HG02588 (cell line): ENCODE results near the gene OR51E1.

ENCODE experiments used
- ATAC-seq: cut with Tn5 transposase; IDR thresholded peaks from one replicate; pipeline ENCODE4 v1.9.1; 2021; ENCODE audit warnings: mild to moderate bottlenecking, moderate library complexity; ENCODE audit not compliant: unreplicated experiment

OR51E1 gene

DNA sequence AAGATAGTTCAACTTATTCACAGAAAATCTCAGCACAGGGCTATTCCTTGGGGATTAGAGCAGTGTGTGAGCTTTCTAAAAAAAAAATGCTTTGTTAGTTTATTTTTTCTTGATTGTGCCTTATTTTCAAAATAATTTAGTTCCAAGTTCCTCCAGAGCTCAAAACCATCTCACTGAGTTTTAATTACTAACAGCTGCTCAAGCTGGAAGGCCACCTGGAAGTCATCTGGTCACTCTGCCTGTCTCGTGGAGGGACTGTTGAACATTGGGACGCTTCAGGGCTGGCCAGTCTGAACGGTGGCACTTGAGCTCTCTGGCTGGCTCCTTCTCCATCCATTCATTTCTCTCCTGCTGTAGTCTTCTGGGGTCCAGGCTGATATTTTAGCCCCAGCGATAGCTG lies 4.0 kb downstream of the OR51E1 start:
- ATAC-seq: no peak

DNA sequence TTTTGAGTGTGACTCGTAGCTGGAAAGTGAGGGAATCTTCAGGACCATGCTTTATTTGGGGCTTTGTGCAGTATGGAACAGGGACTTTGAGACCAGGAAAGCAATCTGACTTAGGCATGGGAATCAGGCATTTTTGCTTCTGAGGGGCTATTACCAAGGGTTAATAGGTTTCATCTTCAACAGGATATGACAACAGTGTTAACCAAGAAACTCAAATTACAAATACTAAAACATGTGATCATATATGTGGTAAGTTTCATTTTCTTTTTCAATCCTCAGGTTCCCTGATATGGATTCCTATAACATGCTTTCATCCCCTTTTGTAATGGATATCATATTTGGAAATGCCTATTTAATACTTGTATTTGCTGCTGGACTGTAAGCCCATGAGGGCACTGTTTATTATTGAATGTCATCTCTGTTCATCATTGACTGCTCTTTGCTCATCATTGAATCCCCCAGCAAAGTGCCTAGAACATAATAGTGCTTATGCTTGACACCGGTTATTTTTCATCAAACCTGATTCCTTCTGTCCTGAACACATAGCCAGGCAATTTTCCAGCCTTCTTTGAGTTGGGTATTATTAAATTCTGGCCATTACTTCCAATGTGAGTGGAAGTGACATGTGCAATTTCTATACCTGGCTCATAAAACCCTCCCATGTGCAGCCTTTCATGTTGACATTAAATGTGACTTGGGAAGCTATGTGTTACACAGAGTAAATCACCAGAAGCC lies 11.0 kb downstream of the OR51E1 start:
- ATAC-seq: no peak

DNA sequence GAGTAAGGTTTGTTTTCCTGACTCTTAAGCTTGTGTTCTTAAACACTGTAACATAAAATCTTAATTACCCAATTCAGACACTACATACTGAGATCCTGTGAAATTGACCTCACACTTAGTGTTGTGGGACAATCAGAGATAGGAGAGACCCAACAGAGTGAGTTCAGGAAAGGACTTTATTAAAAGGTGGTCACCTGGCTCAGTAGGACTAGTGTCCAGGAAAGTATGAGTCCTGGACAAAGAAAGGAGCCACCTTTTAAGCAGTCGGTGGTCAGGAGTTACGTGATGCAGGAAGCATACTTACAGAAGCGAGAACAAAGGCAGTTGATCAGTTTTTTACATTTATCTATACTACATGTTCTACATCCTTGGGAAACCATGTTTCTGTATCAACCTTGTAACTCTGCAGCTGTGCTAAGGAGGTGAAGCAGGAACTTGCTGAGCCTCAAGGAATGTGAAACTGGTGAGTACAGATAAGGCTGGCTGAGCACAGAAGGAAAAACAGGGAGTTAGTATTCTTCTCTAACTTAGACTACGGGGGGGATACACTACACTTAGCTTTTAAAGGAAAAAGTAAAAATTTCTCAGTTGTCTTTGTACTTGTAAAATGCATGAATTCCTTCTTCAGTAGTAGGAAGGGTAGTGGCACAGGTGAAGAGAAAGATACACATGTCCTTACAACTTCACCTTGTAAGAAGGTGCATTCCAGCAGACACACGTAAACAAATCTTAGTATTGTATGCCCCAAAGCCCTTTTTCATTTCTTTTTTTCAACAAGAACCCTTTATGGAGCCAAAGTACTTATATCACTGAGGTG lies 15.1 kb downstream of the OR51E1 start:
- no peak for ATAC-seq

DNA sequence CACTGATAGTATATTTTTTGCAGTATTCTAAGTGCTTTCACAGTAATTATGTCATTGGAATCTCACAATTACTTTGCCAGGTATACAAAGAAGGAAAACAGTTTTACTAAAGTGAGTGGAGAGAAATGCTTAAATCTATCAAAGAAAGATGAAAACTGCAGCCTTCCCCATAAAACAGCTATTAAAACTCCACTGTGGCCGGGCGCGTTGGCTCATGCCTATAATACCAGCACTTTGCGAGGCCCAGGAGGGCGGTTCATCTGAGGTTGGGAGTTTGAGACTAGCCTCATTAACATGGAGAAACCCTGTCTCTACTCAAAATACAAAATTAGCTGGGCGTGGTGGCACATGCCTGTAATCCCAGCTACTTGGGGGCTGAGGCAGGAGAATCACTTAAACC lies 19.1 kb downstream of the OR51E1 start:
- ATAC-seq: no peak

DNA sequence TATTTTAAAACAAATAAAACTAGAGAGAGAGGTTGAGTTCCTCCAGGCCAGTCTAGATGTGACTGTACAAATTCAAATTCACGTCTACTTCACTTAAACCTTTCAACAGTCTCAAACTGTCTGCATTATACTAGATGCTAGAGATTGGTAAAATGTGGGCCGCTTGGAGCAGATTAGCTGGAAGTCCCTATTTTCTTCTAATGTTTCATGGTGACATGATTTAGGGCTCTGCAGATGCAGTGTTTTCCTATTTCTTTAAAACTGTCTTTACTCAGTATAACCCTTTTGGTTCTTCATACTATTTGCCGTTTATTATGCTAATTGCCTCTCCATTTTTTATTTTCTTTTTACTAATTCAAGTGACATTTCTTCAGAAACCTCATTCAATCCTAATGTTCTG lies 20.4 kb downstream of the OR51E1 start:
- no peak for ATAC-seq

DNA sequence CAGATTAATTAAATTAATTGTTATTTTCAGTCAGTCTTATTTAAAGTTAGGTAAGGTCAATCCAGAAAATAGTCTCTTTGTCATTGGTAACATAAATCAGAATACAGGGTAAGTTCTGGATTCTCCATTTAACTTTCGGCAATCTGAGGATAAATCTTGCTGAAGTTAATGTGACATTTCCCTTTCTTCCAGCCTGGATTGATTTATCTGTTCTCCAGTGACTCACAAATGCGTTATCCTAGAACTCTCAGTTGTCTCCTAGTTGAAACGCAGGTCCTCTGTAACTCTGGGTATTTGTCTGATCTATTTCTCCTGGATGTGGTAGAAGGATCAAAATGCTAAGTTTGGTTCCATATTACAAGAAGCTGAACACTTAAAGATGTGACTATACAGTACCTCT lies 21.0 kb downstream of the OR51E1 start:
- no peak for ATAC-seq

DNA sequence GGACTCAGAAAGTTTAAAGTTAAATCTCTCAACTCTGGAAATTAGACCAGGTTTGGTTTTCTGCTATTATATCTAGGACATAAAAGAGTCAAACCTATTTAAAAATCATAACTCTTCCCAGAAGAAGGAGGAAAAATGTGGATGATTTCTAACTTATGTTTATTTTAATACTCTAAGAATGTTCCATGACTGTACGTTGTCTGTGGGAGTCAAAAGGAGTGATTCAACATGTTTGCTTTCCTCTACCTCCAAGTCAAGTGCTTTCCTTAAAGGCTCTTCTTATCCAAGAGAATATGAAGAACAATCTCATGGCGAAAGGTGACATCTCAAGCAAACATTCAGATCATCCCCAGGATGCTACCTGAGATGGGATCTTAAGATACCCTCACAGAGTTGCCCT lies 21.6 kb downstream of the OR51E1 start:
- no peak for ATAC-seq

DNA sequence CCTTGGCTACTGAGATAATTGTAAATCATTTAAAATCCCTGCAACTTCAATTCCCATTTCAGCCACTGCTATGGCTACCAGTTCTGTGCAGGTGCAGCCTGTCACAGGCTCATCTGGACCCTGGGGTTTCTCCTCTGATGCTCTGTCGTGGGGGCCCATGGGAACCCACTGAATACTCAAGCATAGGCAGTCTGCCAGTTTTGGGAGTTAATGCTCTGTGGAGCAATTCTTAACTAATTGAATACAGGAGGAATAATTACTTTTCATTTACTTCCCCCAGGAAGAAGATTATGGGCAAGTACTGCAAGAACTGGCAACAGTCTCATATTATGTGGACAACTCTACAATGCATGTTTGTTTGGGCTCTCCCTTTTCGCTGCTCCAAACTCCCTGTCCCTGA lies 28.0 kb downstream of the OR51E1 start:
- no peak for ATAC-seq

DNA sequence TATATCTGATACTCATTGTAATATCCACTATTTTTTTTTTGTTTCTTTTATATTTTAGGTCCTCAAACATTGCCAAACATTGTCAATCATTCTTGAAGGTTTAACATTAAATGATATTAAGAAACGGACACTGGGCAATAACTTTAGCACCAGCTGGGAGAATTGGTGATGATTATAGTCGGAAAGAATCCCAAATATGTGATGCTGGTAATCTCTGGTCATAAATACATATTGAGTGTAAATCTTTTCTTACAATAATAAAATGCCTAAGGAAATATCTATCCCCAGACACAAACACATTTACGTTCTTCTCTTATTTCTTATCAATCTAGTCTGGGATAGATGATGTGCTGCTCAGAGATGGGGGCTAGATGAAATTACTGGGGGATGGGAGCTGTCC lies 28.7 kb downstream of the OR51E1 start:
- ATAC-seq: no peak

DNA sequence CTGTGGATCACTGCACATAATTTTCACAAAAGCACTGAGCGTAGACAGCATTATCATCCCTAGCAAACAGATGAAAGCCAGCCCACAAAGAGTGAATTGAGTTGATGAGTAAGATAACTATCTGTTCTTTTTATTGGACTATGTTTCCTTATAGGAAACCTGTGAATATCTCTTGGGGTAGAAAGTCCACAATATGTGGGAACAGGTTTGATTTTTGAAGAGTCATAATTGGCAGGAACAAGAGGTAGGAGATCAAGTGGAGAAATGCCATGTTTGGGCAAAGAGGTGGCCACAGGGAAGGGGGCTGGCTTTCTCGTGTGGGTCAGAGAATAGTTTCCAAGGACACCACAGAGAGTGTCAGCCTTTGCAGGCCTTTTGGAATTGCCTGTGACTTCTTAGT lies 30.0 kb downstream of the OR51E1 start:
- ATAC-seq: no peak

DNA sequence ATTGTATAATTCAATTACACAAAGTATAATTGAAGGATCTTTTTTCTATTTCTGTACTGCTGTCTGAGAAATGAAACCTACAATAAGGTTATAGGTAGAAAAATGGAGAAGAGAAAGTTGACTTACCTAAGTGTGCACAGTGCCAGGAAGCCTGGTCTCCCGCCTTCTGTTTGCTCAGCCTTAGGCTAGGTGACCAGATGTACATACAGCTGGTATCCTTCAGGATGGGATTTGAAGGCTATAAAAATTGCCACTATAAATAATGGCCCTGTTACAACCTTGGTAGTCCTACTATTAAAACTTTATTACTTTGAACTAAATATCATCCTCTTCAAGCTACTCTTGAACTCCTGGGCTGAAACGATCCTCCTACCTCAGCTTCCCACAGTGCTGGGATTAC lies 34.2 kb downstream of the OR51E1 start:
- no peak for ATAC-seq

DNA sequence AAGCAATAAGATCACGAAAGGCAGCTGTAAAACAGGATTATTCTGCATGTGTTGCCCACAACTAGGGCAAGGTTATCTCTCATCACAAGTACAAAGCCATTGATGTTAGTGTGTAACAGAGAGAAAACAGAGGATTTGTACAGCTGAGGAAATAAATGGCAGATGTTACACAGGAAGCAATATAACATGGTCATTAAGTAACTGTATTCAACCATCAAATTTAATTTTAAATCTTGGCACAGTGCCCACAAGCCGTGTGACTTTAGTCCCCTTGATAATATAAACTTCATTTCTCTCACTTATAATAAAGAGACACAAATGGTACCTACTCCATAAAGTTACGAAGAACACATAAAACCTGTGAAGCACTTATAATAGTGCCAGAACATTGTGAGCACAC lies 36.6 kb downstream of the OR51E1 start:
- no peak for ATAC-seq

DNA sequence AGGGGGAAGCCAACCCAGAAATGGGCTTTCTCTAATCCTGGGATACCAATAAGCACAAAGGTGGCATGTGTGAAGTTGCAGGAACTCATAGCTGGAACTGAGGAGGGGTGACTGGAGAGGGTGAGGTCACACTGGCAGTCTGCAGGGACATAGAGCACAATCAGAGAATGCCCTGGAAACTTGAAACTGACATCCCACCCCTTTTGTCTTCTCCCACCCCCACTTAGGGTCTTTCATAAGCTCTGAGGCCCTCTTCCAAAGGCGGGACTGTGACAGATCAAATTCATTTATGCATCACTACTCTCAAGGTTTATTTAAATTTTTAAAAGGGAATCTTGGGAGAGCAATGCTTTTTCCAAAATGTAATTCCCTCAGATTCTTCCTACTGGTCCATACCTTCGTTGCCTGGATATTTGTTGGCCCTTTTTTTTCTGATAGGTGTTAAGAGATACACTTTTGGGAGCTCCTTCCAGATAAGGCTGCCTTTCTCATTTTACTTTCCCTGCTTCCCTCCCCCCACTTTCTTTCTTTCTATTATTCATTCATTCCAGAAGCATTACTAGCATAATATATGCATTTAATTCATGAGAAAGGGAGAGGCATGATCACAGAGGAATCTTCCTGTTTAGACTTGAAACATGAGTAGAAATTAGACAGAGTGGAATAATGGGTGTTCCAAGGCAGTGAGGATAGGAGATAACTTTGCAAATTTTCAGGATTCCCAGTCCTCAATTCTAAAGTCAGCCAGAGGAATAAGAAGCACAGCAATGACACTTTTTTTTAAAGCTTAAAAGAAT lies 39.0 kb downstream of the OR51E1 start:
- ATAC-seq: no peak

DNA sequence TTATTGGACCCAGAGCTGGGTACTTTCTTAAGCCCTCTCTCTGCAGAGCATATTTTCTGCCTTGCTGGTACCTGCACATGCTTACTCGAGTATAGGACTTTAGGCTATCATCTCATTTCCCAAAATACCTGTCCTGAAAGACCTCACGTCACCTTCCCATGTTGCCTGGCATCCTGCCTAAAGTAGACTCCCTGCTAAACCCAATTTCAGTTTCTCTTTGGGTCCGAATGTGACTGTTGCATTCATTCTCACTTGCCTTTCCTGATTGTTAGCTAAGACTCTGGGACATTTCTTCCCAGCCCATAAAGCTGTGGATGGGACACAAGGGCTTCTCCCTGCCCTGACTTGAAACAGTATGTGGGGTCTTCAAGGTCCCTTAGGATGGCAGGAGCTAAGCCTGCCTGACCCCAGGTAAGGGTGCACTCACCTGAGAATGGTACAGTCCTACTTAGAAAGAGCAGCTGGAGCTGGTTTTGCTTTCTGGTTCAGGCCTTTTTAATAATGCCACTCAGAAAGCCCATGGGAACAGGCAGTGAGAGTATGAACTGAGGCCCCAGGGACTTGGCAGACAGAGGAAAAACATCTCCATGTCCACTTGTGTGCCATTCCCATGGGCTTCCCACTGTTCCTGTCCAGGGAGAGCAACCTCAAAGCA lies 41.0 kb downstream of the OR51E1 start:
- no peak for ATAC-seq

DNA sequence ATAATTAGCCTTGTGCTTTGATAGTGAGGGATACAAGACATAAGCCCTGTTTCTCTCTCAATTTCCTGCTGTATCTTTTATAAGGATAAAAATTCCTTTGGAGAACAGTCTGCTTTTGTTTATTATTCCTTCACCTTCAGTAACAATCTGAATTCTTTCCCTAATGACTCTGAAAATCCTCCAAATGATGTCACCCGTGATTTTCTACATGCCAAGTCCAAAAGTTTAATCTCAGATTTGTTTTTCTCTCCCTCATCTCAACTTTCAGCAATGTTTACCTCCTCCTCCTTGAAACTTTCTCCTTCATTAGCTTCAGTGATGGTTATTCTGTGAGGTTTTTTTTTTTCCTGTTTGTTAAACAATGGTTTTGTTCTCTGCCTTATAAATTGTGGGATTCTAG lies 51.7 kb downstream of the OR51E1 start:
- ATAC-seq: no peak

DNA sequence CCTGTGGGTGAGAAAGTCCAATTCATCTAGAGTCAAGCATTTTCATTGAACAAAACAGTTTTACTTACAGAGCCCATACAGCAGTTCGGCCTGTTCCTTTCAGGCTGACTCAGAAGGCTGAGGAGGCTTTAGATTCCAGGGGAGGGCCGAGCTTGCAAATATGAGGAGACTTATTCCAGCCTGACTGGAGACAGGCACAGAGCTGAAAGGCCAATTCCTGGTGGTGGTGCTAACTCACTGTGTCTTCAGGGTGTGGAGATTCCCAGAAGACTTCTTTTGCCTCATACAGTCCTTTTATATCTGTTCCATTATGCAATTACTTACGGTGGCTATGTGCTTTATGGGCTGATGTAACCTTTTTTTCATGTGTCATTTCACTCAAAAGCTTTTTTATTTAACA lies 53.8 kb downstream of the OR51E1 start, which contains the start of gene OR51E2:
OR51E2 (minus strand) TSS at position 269 of the 400 bp plus-strand sequence. CDS start 15,142 bp downstream, outside the sequence.
- no peak for ATAC-seq

DNA sequence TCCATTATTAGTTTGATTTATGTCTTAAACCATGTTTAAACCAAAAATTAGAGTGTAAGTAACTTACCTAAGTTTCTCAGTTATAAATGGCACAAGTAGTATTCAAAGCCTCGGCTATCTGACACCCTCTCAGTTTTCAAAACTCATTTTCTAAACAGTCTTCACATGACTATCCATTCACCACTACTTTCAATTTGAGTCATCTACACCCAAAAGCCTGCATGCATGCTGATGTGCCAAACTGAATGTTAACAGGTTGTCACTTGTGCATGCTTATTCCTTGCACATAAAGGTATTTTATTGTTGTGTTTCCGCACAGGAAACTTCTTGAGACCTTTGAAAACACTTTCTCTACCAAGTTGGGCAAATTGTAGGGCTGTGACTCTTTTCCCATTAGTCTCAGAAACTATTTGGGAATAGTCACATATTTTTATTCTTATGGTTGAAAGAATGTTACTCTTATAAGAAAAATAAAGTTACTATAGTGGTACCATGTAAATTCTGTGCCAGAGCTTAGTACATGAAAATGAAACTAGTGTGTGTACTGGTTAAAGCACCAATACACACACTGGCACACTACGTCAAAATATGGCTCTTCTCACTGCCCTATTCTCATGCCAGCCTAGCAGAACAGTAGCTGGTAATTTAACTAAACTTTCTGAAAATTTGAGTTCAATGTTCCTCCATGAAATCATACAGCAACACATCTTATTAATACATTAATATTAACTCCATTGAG lies 56.1 kb downstream of the OR51E1 start:
- peak; percentile 84 for ATAC-seq

DNA sequence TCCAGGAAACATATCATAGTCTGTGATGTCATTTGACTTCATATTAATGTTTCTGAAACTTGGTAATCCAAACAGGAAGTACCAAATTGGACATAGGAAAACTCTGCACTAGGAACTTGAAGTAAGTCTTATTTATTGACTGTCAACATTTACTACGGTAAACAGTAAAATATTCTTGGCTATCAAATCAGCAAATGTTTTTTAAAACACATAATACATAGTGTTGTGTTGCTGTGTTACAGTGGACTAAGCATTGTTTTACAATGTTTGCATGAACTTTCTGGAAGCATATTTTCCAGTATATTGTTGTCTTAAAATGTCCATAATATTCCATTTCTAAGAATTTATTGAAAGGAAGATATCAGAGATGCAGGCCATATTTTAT lies 56.6 kb downstream of the OR51E1 start:
- ATAC-seq: no peak

DNA sequence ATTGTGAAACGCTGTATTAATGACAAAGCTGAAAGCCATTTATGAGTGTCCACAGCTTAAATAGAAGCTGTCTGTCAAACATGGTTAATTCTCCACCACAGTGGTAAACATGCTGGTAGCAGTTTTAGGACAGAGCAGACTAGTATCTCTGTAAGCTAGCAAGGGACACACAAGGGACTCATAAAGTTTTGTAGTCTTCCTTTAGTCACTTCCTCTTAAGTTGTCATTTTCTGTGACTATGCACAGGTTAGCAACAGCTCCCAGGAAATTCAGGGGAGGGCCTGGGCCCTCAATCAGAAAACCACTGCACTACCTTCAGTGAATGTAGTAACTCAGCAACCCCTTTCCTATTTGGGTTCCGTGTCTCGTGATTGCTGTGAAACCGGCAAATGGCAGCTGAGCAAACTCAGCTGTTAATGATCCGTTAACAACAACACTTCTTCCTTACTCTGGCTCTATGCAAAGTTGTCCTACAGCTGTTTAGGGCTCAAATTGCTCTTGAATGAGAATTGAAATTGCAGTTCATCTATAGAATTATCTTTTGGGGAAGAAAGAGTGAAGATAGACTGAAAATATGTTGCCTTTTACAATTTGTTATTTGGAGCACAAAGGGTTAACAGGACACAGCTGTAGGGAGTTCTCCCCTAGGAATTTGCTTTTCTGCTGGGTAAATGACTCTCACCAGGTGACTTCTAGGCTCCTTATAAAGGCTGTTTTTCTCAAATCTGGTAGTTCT lies 60.4 kb downstream of the OR51E1 start, which contains the start of gene MMP26:
MMP26 (plus strand) TSS at position 731 of the 736 bp plus-strand sequence.
- peak; percentile 60 for ATAC-seq
